LNCaP clone FGC (cell line): ENCODE data around the gene DZIP1.

Source experiments
- DNase-seq: peaks from one replicate; pipeline ENCODE4 v3.0.0-alpha.2; 2011; ENCODE audit warnings: low read depth
- H3K4me3 ChIP-seq: 2 replicates; pipeline ENCODE4 v1.5.1; 2011; ENCODE audit warnings: mild to moderate bottlenecking, low read depth, low read length, control low read depth
- TF ChIP-seq, protein P1 (sequence below): IDR thresholded peaks from 2 replicates; pipeline ENCODE4 v1.5.1; 2012; ENCODE audit warnings: mild to moderate bottlenecking; ENCODE audit not compliant: control insufficient read depth, insufficient read depth; ENCODE audit errors: extremely low read depth

The DZIP1 gene

DNA sequence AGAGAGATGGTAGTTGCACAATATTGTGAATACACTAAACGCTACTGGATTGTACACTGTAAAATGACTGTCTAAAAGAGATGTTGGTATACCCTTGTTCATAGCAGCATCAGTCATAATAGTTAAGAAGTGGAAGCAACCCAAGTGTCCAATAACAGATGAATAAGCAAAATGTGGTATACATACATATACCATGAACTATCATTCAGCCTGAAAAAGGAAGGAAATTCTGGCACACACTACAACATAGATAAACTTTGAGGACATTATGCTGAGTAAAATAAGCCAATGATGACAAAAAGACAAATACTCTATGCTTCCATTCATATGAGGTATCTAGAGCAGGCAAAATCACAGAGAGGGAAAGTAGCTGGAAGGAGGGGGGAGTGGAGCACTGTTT, 16.0 kb downstream of the DZIP1 start:
- TF ChIP-seq, protein P1, sequence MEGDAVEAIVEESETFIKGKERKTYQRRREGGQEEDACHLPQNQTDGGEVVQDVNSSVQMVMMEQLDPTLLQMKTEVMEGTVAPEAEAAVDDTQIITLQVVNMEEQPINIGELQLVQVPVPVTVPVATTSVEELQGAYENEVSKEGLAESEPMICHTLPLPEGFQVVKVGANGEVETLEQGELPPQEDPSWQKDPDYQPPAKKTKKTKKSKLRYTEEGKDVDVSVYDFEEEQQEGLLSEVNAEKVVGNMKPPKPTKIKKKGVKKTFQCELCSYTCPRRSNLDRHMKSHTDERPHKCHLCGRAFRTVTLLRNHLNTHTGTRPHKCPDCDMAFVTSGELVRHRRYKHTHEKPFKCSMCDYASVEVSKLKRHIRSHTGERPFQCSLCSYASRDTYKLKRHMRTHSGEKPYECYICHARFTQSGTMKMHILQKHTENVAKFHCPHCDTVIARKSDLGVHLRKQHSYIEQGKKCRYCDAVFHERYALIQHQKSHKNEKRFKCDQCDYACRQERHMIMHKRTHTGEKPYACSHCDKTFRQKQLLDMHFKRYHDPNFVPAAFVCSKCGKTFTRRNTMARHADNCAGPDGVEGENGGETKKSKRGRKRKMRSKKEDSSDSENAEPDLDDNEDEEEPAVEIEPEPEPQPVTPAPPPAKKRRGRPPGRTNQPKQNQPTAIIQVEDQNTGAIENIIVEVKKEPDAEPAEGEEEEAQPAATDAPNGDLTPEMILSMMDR = no peak
- no peak overlapping the region for H3K4me3 ChIP-seq
- no peak for DNase-seq

DNA sequence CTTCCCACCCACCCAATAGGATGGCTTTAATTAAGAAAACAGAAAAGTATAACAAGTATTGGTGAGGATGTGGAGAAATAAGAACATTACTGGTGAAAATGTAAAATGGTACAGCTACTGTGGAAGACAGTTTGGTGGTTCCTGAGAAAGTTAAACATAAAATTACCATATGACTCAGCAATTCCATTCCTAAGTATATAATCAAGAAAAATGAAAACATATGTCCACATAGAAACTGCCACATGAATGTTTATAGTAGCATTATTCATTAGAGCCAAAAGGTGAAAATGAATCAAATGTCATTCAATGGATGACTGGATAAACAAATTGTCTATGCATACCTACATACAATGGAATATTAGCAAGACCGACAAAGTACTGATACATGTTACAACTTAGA, 16.9 kb downstream of the DZIP1 start:
- no peak overlapping the region for H3K4me3 ChIP-seq
- DNase-seq = no peak
- TF ChIP-seq, protein P1 = no peak

DNA sequence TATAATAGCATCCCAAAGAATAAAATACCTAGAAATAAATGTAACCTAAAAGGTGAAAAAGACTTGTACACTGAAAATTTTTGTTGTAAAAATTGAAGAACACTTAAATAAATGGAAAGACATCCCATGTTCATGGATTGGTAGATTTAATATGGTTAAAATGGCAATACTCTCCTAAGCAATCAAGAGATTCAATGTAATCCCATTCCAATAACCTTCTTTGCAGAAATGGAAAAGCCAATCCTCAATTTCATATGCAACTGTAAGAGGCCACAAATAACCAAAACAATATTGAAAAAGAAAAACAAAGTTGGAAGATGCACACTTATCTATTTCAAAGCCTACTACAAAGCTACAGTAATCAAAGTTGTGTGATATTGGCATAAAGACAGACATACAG, 17.7 kb downstream of the DZIP1 start:
- no peak for DNase-seq
- TF ChIP-seq, protein P1 = no peak
- no peak overlapping the region for H3K4me3 ChIP-seq

DNA sequence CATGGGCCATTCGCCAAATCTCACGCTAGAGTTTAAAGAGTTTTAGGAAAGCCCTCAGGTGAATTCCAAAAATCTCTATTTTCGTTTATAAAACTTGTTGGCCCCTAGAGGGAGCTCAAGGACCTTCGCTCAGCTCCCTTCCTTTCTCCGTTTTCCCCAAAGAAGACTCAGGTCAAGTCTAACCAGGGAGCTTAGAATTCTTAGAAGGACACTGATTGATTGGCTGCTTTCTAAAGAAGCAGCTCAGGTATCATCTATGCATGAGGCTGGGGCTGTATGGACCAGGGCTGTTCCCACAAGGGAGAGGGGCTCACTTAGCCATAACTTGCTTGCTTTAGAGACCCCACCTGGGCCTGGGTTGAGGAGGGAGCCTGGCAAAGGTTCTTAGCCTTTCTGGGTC, 20.5 kb downstream of the DZIP1 start:
- no peak overlapping the region for H3K4me3 ChIP-seq
- no peak for DNase-seq
- TF ChIP-seq, protein P1 = peak; percentile 49

DNA sequence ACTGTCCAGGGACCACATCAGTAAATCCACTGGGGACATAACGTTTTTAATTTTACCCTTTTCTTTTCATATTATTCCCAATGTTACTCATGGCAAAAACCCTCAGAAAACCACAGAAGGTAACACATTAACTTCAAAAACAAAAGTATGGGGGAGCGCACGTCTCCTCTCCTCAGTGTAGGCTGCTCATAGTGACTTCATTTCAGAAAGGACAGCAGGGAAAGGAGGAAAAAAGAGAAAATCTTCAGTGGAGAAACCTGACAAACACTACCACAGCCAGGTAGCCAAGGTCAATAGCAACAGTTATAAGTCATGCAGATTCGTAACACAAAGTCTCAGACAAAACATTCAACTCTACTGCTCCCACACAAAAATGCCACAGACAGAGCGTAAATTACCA, 21.4 kb downstream of the DZIP1 start:
- no peak for DNase-seq
- TF ChIP-seq, protein P1 = no peak
- H3K4me3 ChIP-seq = no peak overlapping the region

DNA sequence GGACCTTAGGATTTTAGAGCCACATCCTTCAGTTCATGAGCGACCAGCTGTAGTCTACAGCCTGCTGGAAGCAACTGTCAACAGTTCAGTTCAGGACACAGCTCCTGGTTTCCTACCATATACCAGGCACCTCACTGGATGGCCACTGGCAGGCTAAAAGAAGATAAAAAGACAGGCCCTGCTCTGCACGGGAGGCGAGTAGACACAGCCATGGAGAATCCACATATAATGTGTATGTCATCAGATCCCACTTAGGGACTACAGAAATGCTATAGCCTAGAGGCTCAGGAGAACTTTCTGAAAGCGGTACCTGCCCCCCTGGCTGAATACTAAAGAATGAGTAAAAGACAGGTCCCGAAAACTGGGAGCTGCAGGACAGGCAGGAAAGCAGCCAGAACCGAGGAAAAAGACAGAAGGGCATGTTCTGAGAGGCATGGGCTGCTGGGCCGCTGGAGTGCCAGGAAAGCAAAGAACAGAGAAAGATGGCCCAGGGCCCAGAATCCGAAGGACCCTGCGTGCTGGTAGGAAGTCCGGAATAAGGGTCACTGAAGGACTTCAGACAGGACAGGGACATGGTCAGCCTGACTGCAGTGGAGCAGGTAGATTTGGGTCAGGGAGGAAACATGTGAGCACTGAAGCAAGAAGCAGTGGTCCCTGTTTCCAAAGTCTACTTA, 23.5 kb downstream of the DZIP1 start:
- H3K4me3 ChIP-seq = peak overlapping the region; percentile 14; the same call in 1 of the 2 replicates
- peak; percentile 23 for DNase-seq
- TF ChIP-seq, protein P1 = no peak
